Activated B cell treated with CpG ODN at 0.5 μM for 24 hours (primary cell): ENCODE data around the gene CNOT4. TPM values are rescaled to one million over a fixed set of nuclear protein-coding genes. Genes with fewer than 3 reads are reported as not detected.

Source experiments
- ATAC-seq: fragments of 200-7000 bp; cut with Tn5 transposase; one replicate; pipeline ENCODE4 v1.10.0; 2021; ENCODE audit warnings: low read depth, mild to moderate bottlenecking, moderate library complexity
- CTCF ChIA-PET: fragments of 350-600 bp; sonication (Branson Sonifier 250); formaldehyde crosslinking; loops from one replicate; lab custom pipeline; 2021; ENCODE audit warnings: antibody characterized with exemption; lab: Charles Lee
- POLR2A ChIA-PET: fragments of 350-600 bp; sonication (Branson Sonifier 250); formaldehyde crosslinking; loops from one replicate; lab custom pipeline; 2021; ENCODE audit warnings: antibody characterized with exemption; lab: Charles Lee
- DNase-seq: peaks from one replicate; pipeline ENCODE4 v3.0.0; 2022
- H3K27ac Mint-ChIP-seq: one replicate; pipeline ENCODE4 v1.8.0; 2020; ENCODE audit warnings: mixed read lengths
- H3K27me3 Mint-ChIP-seq: one replicate; pipeline ENCODE4 v1.8.0; 2021; ENCODE audit warnings: mixed read lengths
- H3K36me3 Mint-ChIP-seq: one replicate; pipeline ENCODE4 v1.8.0; 2021; ENCODE audit warnings: low read depth, mixed read lengths
- H3K4me1 Mint-ChIP-seq: one replicate; pipeline ENCODE4 v1.8.0; 2021; ENCODE audit warnings: mixed read lengths
- H3K4me3 Mint-ChIP-seq: one replicate; pipeline ENCODE4 v1.8.0; 2020; ENCODE audit warnings: mild to moderate bottlenecking, mixed read lengths
- H3K9me3 Mint-ChIP-seq: one replicate; pipeline ENCODE4 v1.8.0; 2020; ENCODE audit warnings: mixed read lengths
- CTCF ChIP-seq: fragments of 200-600 bp; IDR thresholded peaks from one replicate; pipeline ENCODE4 v1.8.0; 2022; ENCODE audit warnings: antibody characterized with exemption, mild to moderate bottlenecking
- intact Hi-C: fragments of 100-400 bp; cut with micrococcal nuclease; formaldehyde crosslinking; loops from one replicate; pipeline ENCODE4 v1.15.1; 2024
- total RNA-seq: library from RNA; stranded (reverse); gene quantifications from 2 replicates; pipeline ENCODE4 v1.2.3, GENCODE V29; 2022

Gene CNOT4
- total RNA-seq, 1 donor from 2014 or later, result 36.8 TPM

- H3K9me3 Mint-ChIP-seq, result no peaks in the 10 kb centered on the region
- peaks cover 1% of the 10 kb centered on the region for H3K27me3 Mint-ChIP-seq
- ChIA-PET CTCF (no interaction called here), POLR2A (no interaction called here)
- no peaks in the 10 kb centered on the region for H3K36me3 Mint-ChIP-seq
- H3K4me3 Mint-ChIP-seq, result no peak overlapping the region
- no peaks in the 10 kb centered on the region for H3K4me1 Mint-ChIP-seq
- intact Hi-C loops, result no loop called here
- no peak for TF ChIP-seq CTCF
- no peak for ATAC-seq
- no peak overlapping the region for H3K27ac Mint-ChIP-seq
- DNase-seq, result no peak
These were observed 43.4 kb upstream of the CNOT4 start for GRCh38 chr7:135553346-135553745.

GRCh38 chr7:135552148-135552547, 42.2 kb upstream of the CNOT4 start:
- H3K27ac Mint-ChIP-seq, result no peak overlapping the region
- no peaks in the 10 kb centered on the region for H3K9me3 Mint-ChIP-seq
- peaks cover 8% of the 10 kb centered on the region for H3K27me3 Mint-ChIP-seq
- no peaks in the 10 kb centered on the region for H3K4me1 Mint-ChIP-seq
- ChIA-PET CTCF (no interaction called here), POLR2A (no interaction called here)
- DNase-seq, result no peak
- intact Hi-C loops, result no loop called here
- no peak overlapping the region for H3K4me3 Mint-ChIP-seq
- ATAC-seq, result no peak
- no peaks in the 10 kb centered on the region for H3K36me3 Mint-ChIP-seq
- TF ChIP-seq CTCF, result no peak

- Mint-ChIP-seq H3K4me3 (no peak overlapping the region), H3K9me3 (no peaks in the 10 kb centered on the region), H3K4me1 (no peaks in the 10 kb centered on the region), H3K27ac (no peak overlapping the region), H3K36me3 (no peaks in the 10 kb centered on the region), H3K27me3 (peaks cover 12% of the 10 kb centered on the region)
- ATAC-seq (no peak), DNase-seq (no peak)
- ChIA-PET CTCF (no interaction called here), POLR2A (interaction anchor here (0.6 kb wide), 1 partner anchor 459 kb away, joined by 3 read pairs; no protein-coding TSS in a partner anchor)
- TF ChIP-seq CTCF, result no peak
- intact Hi-C loops, result no loop called here
These were observed 40.3 kb upstream of the CNOT4 start for GRCh38 chr7:135550196-135550595.

- no peaks in the 10 kb centered on the region for H3K4me1 Mint-ChIP-seq
- DNase-seq, result no peak
- H3K4me3 Mint-ChIP-seq, result no peak overlapping the region
- no peaks in the 10 kb centered on the region for H3K36me3 Mint-ChIP-seq
- ATAC-seq, result no peak
- ChIA-PET POLR2A (no interaction called here), CTCF (no interaction called here)
- intact Hi-C loops, result no loop called here
- H3K27me3 Mint-ChIP-seq, result peaks cover 5% of the 10 kb centered on the region
- H3K9me3 Mint-ChIP-seq, result no peaks in the 10 kb centered on the region
- H3K27ac Mint-ChIP-seq, result no peak overlapping the region
- TF ChIP-seq CTCF, result no peak
These were observed 31.1 kb upstream of the CNOT4 start for GRCh38 chr7:135541029-135541428.

- Mint-ChIP-seq H3K4me3 (no peak overlapping the region), H3K27me3 (peaks cover 10% of the 10 kb centered on the region)
- no peak for ATAC-seq
These were observed 29.7 kb upstream of the CNOT4 start for GRCh38 chr7:135539629-135540028.

More at GRCh38 chr7:135539629-135540028, 29.7 kb upstream of the CNOT4 start:
- no peak for DNase-seq
- Mint-ChIP-seq H3K9me3 (no peaks in the 10 kb centered on the region), H3K27ac (no peak overlapping the region), H3K4me1 (no peaks in the 10 kb centered on the region), H3K36me3 (no peaks in the 10 kb centered on the region)
- ChIA-PET CTCF (no interaction called here), POLR2A (no interaction called here)
- intact Hi-C loops, result no loop called here
- TF ChIP-seq CTCF, result no peak
